GM18951 (cell line): Measurements from ENCODE around the gene ACAP3.
A peak's percentile ranks its signal among the peaks of the same experiment; 100 is the strongest.

Experiments
- POLR2A ChIP-seq: IDR thresholded peaks from 4 replicates; pipeline ENCODE4 v1.6.1; 2011; ENCODE audit warnings: mild to moderate bottlenecking; ENCODE audit not compliant: insufficient read length, insufficient read depth; ENCODE audit errors: extremely low read depth
- in situ Hi-C: fragments of 300-500 bp; cut with MboI; formaldehyde crosslinking; loops from one replicate; pipeline ENCODE4 v1.12.0; 2022; ENCODE audit warnings: low sequenced_read_pairs, mixed read lengths, inconsistent platforms; ENCODE audit not compliant: unreplicated experiment

Gene ACAP3

GRCh38 chr1:1330366-1331067, 22.8 kb upstream of the ACAP3 start:
- in situ Hi-C loops, result no loop called here
- no peak for TF ChIP-seq POLR2A

- TF ChIP-seq POLR2A, result no peak
- in situ Hi-C loops, result no loop called here
These were observed 21.8 kb upstream of the ACAP3 start for GRCh38 chr1:1329304-1330210.

DNA sequence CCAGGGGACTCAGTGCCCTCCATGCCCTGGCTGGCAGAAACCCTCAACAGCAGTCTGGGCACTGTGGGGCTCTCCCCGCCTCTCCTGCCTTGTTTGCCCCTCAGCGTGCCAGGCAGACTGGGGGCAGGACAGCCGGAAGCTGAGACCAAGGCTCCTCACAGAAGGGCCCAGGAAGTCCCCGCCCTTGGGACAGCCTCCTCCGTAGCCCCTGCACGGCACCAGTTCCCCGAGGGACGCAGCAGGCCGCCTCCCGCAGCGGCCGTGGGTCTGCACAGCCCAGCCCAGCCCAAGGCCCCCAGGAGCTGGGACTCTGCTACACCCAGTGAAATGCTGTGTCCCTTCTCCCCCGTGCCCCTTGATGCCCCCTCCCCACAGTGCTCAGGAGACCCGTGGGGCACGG, 20.5 kb upstream of the ACAP3 start:
- no peak for TF ChIP-seq POLR2A
- in situ Hi-C loops, result no loop called here

DNA sequence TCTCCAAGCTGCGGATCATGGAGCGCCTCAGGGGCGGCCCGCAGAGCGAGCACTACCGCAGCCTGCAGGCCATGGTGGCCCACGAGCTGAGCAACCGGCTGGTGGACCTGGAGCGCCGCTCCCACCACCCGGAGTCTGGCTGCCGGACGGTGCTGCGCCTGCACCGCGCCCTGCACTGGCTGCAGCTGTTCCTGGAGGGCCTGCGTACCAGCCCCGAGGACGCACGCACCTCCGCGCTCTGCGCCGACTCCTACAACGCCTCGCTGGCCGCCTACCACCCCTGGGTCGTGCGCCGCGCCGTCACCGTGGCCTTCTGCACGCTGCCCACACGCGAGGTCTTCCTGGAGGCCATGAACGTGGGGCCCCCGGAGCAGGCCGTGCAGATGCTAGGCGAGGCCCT, 19.6 kb upstream of the ACAP3 start:
- in situ Hi-C loops, result no loop called here
- TF ChIP-seq POLR2A, result no peak

DNA sequence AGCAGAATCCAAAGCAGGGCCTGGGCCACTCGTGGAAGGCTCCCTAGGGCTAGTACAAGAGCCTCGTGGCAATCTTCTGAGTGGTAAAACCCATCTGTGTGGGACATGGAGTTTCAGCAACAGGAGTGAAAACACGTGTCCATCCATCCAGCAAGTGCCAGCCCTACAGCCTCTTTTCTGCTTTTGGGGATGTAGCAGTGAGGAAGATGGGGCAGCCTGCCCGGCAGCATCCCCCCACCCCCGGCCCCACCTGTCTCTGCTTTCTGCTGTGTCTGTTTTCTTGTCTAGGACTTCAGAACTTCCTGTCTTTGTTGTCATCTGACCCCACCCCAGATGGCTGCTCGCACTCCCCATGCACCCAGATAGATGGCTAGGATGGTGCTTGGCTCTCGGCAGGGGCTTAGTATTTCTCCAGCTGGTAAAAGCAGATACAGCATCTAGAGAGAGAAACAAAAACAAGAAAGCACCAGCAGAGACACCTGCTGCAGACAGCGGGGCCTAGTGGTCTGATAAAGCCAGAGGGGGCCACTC, 18.4 kb upstream of the ACAP3 start:
- TF ChIP-seq POLR2A, result no peak
- in situ Hi-C loops, result no loop called here

- no peak for TF ChIP-seq POLR2A
- in situ Hi-C loops, result no loop called here
These were observed 17.8 kb upstream of the ACAP3 start for GRCh38 chr1:1325288-1326074.

DNA sequence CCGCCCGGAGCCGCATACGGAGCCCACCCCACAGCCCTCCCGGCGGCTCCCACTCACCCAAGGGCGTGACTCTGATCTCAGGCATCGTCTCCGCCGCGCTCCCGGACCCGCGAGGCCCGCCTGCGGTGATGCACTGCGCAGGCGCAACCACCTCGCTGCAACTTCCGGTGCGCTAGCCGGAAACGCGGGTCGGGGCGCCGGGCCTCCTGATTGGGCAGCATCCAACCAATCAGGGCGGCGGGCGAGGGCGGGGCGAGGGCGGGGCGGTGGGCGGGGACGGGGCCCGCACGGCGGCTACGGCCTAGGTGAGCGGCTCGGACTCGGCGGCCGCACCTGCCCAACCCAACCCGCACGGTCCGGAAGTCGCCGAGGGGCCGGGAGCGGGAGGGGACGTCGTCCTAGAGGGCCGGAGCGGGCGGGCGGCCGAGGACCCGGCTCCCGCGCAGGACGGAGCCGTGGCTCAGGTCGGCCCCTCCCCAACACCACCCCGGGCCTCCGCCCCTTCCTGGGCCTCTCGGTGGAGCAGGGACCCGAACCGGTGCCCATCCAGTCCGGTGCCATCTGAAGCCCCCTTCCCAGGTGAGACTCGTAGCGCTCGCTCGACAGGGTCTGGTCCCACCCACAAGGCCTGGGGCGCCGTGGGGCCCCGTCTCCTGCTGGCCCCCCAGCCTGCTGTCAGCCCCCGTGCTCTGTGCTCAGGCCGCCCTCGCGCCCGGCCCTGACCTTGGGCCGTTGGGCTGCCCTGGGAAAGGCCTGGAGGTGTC, 17.0 kb upstream of the ACAP3 start, which contains the start of the genes CPTP and INTS11:
CPTP (plus strand) TSS at position 279 of the 764 bp plus-strand sequence. CDS start 2,109 bp downstream, outside the sequence.
INTS11 (minus strand) TSS at position 137 of the 764 bp plus-strand sequence; CDS start at position 85, 52 bp downstream.
- peak; percentile 88 for TF ChIP-seq POLR2A
- in situ Hi-C loops, result no loop called here

GRCh38 chr1:1324084-1324523, 16.4 kb upstream of the ACAP3 start:
- no peak for TF ChIP-seq POLR2A
- in situ Hi-C loops, result no loop called here

GRCh38 chr1:1322952-1323351, 15.2 kb upstream of the ACAP3 start:
- TF ChIP-seq POLR2A, result no peak
- in situ Hi-C loops, result no loop called here

DNA sequence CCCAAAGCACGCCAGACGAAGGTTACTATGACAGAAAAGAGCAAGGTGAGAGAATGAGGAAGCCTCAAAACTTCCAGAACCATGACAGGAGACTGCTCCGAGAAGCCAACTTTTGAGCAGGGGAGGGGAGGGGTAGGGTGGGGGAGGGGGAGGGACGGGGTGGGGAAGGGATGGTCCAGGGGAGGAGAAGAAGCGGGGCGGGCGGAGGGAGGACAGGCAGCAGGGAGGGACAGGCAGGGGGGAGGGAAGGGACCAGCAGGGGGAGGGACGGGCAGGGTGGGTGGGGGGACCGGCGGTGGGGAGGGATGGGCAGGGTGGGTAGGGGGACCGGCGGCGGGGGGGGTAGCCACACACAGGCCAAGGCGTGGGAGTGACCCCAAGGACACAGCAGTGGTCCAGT, 14.7 kb upstream of the ACAP3 start:
- in situ Hi-C loops, result no loop called here
- no peak for TF ChIP-seq POLR2A

DNA sequence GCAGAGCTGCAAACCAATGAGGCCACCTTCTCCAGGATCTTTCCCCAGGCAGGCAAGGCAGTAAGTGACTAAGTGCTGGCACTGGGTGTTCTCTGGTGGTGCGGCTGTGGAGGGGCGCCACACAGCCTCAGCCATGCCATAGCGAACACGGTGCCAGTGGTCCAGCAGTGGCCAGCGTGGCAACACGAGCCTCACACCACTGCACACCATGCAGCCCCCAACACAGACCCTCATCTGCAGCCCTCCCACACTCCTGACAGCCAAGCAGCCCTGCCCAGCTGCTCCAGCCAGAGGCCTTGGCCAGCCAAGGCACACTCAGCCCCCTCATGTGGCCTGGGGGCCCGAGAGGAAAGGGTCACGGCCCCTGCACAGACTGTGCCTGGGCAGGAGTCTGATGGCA, 13.7 kb upstream of the ACAP3 start:
- in situ Hi-C loops, result no loop called here
- TF ChIP-seq POLR2A, result no peak
